B cell (primary cell): ENCODE measurements around the gene FRMD4A. TPM values are rescaled to one million over a fixed set of nuclear protein-coding genes. Genes with fewer than 3 reads are reported as not detected.

Experiments
- ATAC-seq: fragments of 200-7000 bp; cut with Tn5 transposase; one replicate; pipeline ENCODE4 v1.10.0; 2021; ENCODE audit warnings: low read depth, mild to moderate bottlenecking, moderate number of reproducible peaks, moderate library complexity
- CTCF ChIA-PET: fragments of 350-600 bp; sonication (Branson Sonifier 250); formaldehyde crosslinking; loops from one replicate; lab custom pipeline; 2021; ENCODE audit warnings: antibody characterized with exemption, inconsistent platforms; lab: Charles Lee
- POLR2A ChIA-PET: fragments of 350-600 bp; sonication (Branson Sonifier 250); formaldehyde crosslinking; loops from one replicate; lab custom pipeline; 2021; ENCODE audit warnings: antibody characterized with exemption; lab: Charles Lee
- DNase-seq: peaks from one replicate; pipeline ENCODE4 v3.0.0; 2013
- H2AFZ ChIP-seq: 2 replicates; pipeline ENCODE4 v1.6.1; 2012; ENCODE audit warnings: mild to moderate bottlenecking, low read depth, low read length; ENCODE audit not compliant: insufficient read depth, poor library complexity, severe bottlenecking
- H3K27ac ChIP-seq, 2 donors: 1 replicate in 1 of 2; 2 replicates in 1 of 2; pipeline ENCODE4 v1.5.1; 2012 to 2013; ENCODE audit warnings: low read length in 2 of 2, mild to moderate bottlenecking in 2 of 2, moderate library complexity in 1 of 2
- H3K27me3 ChIP-seq, 4 experiments: fragments of 200-600 bp in 1 of 4; sonication (generic) in 1 of 4; replicated peaks in 1 of 4; 1 replicate in 2 of 4; 2 replicates in 2 of 4; pipeline versions ENCODE4 v1.6.1 to v1.7.0; 2013 to 2016; ENCODE audit warnings: low read length in 3 of 4, mild to moderate bottlenecking in 2 of 4, mixed read lengths in 1 of 4, moderate library complexity in 1 of 4; ENCODE audit not compliant: insufficient read depth in 4 of 4, control insufficient read depth in 3 of 4; ENCODE audit errors: control extremely low read depth in 1 of 4
- H3K36me3 ChIP-seq, 2 experiments: replicated peaks in 1 of 2; 1 replicate in 1 of 2; 2 replicates in 1 of 2; pipeline versions ENCODE4 v1.6.1 to v1.7.1; 2013; ENCODE audit warnings: low read length in 1 of 2; ENCODE audit not compliant: insufficient read depth in 2 of 2, control insufficient read depth in 1 of 2; ENCODE audit errors: control extremely low read depth in 1 of 2, extremely low read depth in 1 of 2
- H3K4me1 ChIP-seq, 2 donors: fragments of 200-600 bp in 1 of 2; sonication (generic) in 1 of 2; 1 replicate in 1 of 2; 2 replicates in 1 of 2; pipeline versions ENCODE4 v1.5.1 to v1.6.1; 2013 to 2017; ENCODE audit warnings: low read length in 2 of 2; ENCODE audit not compliant: control insufficient read depth in 2 of 2, insufficient read depth in 2 of 2
- H3K4me2 ChIP-seq: replicated peaks from 2 replicates; pipeline ENCODE3; 2012; ENCODE audit warnings: mild to moderate bottlenecking, low read depth, low read length; ENCODE audit not compliant: poor library complexity, severe bottlenecking
- H3K4me3 ChIP-seq, 5 experiments: fragments of 200-600 bp in 1 of 5; sonication (generic) in 1 of 5; 1 replicate in 3 of 5; 2 replicates in 2 of 5; pipeline versions ENCODE4 v1.5.1 to v1.7.0; 2011 to 2016; ENCODE audit warnings: low read length in 4 of 5, mild to moderate bottlenecking in 4 of 5, low read depth in 2 of 5, control low read depth in 1 of 5, moderate library complexity in 1 of 5; ENCODE audit not compliant: insufficient read depth in 1 of 5; ENCODE audit errors: control extremely low read depth in 1 of 5, extremely low read depth in 1 of 5
- H3K79me2 ChIP-seq: fragments of 200-600 bp; sonication (generic); one replicate; pipeline ENCODE4 v1.6.0; 2016; ENCODE audit warnings: low read length; ENCODE audit not compliant: control insufficient read depth, insufficient read depth
- H3K9ac ChIP-seq: fragments of 200-600 bp; sonication (generic); 2 replicates; pipeline ENCODE4 v1.6.1; 2017; ENCODE audit warnings: mild to moderate bottlenecking, low read length, moderate library complexity
- H3K9me3 ChIP-seq, 3 donors: one replicate each; pipeline versions ENCODE4 v1.6.1 to v1.7.1; 2013; ENCODE audit warnings: low read length in 2 of 3; ENCODE audit not compliant: control insufficient read depth in 2 of 3, insufficient read depth in 1 of 3; ENCODE audit errors: control extremely low read depth in 1 of 3
- H4K20me1 ChIP-seq: 2 replicates; pipeline ENCODE4 v1.6.0; 2012; ENCODE audit warnings: mild to moderate bottlenecking, low read length; ENCODE audit not compliant: insufficient read depth, control insufficient read depth, poor library complexity, severe bottlenecking
- H3K27ac Mint-ChIP-seq: one replicate; pipeline ENCODE4 v1.8.0; 2021; ENCODE audit warnings: mixed read lengths
- H3K27me3 Mint-ChIP-seq: one replicate; pipeline ENCODE4 v1.8.0; 2021; ENCODE audit warnings: mixed read lengths
- H3K4me1 Mint-ChIP-seq: one replicate; pipeline ENCODE4 v1.8.0; 2021; ENCODE audit warnings: mixed read lengths
- H3K4me3 Mint-ChIP-seq: one replicate; pipeline ENCODE4 v1.8.0; 2021; ENCODE audit warnings: mixed read lengths
- H3K9me3 Mint-ChIP-seq: one replicate; pipeline ENCODE4 v1.8.0; 2022; ENCODE audit warnings: mixed read lengths; ENCODE audit not compliant: insufficient read depth
- CTCF ChIP-seq: fragments of 200-600 bp; IDR thresholded peaks from one replicate; pipeline ENCODE4 v1.8.0; 2022; ENCODE audit warnings: antibody characterized with exemption, mild to moderate bottlenecking
- EZH2 ChIP-seq: IDR thresholded peaks from 2 replicates; pipeline ENCODE4 v1.6.1; 2012; ENCODE audit warnings: borderline replicate concordance, low read depth, mild to moderate bottlenecking, moderate library complexity, low read length; ENCODE audit not compliant: insufficient read depth, poor library complexity, severe bottlenecking
- WGBS: methylation state at CpG from one replicate; pipeline ENCODE4 v1.1.5; 2013; ENCODE audit warnings: missing lambda C conversion rate; ENCODE audit not compliant: insufficient coverage; 5-methylcytosine and 5-hydroxymethylcytosine counted together
- intact Hi-C: fragments of 100-400 bp; cut with micrococcal nuclease; formaldehyde crosslinking; loops from one replicate; pipeline ENCODE4 v1.10.0; 2022
- polyA plus RNA-seq: library from polyadenylated mRNA; depleted of rRNA; stranded (reverse); fragments of >200 nt; gene quantifications from 2 replicates; pipeline ENCODE4 v1.2.3, GENCODE V29; 2012
- total RNA-seq, 2 donors: library from RNA; stranded (reverse); fragments of 120-200 nt in 1 of 2; gene quantifications; 1 replicate in 1 of 2; 2 replicates in 1 of 2; pipeline versions ENCODE4 v1.2.3 to v1.2.4, GENCODE V29; 2013 to 2022

FRMD4A gene
- total and polyA plus RNA-seq, 2 donors (not counting 1 experiment from before 2014, with no cell fraction given): 0.76 to 3.4 TPM

GRCh38 chr10:13776861-13777311 lies 553.8 kb downstream of the FRMD4A start:
- H3K4me1 ChIP-seq: peaks cover 10 to 13% of the 10 kb centered on the region in 2 donors
- WGBS: 8% methylated on average over 2 of the region's 7 CpGs
- ChIA-PET POLR2A (no interaction called here), CTCF (interaction anchor here (0.9 to 4.1 kb wide), 10 partner anchors 10 to 405 kb away, joined by 3 to 39 read pairs (median 4); no protein-coding TSS in a partner anchor)
- Mint-ChIP-seq H3K4me1 (peaks cover 42% of the 10 kb centered on the region), H3K27ac (no peak overlapping the region), H3K4me3 (peak overlapping the region; percentile 26), H3K27me3 (peaks cover 25% of the 10 kb centered on the region), H3K9me3 (no peaks in the 10 kb centered on the region)
- H3K79me2 ChIP-seq: no peaks in the 10 kb centered on the region
- no peaks in the 10 kb centered on the region for H4K20me1 ChIP-seq
- H3K4me2 ChIP-seq: peak overlapping the region; percentile 17
- no peak overlapping the region for H3K4me3 ChIP-seq
- DNase-seq: no peak
- no peaks in the 10 kb centered on the region for H3K36me3 ChIP-seq
- no peak overlapping the region for H3K27ac ChIP-seq
- TF ChIP-seq EZH2 (no peak), CTCF (no peak)
- peak; percentile 67 for ATAC-seq
- H3K9me3 ChIP-seq: no peaks in the 10 kb centered on the region
- H3K27me3 ChIP-seq: peaks cover 0 to 12% (median 3%) of the 10 kb centered on the region in 4 experiments
- no peak overlapping the region for H3K9ac ChIP-seq
- no peak overlapping the region for H2AFZ ChIP-seq
- intact Hi-C loops: loop anchor here (5.0 to 10.0 kb wide), 2 partner anchors 192 to 335 kb away; partner anchors contain the start of gene PRPF18
